C4-2B (cell line): ENCODE measurements around the gene MSX2.

ENCODE experiments used
- ZFX ChIP-seq: fragments of 450-650 bp; IDR thresholded peaks from 2 replicates; pipeline ENCODE4 v1.6.1; 2017
- TF ChIP-seq, protein P1 (sequence below): fragments of 450-650 bp; conservative IDR thresholded peaks from 2 replicates; pipeline ENCODE4 v1.5.1; 2017; ENCODE audit warnings: mild to moderate bottlenecking

DNA sequence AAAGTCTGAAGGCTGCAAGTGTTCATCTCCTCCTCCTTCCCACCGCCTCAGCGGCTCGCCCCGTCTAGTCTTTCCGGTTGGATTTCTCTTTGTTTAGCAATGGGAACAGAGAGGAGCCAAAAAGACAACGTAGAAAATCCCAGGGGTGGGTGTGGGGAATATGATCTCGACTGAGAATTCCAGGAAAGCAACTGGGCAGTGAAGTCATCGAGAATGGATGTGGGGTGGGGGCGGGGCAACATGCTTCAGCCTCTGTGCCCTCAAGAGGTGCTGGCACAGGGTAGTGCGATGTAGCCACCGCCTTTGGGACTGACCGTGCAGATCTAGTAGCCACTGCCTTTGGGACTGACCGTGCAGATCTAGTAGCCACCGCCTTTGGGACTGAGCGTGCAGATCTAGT, 12.9 kb downstream of the MSX2 start:
- TF ChIP-seq, protein P1, sequence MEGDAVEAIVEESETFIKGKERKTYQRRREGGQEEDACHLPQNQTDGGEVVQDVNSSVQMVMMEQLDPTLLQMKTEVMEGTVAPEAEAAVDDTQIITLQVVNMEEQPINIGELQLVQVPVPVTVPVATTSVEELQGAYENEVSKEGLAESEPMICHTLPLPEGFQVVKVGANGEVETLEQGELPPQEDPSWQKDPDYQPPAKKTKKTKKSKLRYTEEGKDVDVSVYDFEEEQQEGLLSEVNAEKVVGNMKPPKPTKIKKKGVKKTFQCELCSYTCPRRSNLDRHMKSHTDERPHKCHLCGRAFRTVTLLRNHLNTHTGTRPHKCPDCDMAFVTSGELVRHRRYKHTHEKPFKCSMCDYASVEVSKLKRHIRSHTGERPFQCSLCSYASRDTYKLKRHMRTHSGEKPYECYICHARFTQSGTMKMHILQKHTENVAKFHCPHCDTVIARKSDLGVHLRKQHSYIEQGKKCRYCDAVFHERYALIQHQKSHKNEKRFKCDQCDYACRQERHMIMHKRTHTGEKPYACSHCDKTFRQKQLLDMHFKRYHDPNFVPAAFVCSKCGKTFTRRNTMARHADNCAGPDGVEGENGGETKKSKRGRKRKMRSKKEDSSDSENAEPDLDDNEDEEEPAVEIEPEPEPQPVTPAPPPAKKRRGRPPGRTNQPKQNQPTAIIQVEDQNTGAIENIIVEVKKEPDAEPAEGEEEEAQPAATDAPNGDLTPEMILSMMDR: no peak
- TF ChIP-seq ZFX: no peak
